ENCODE measurements around the gene TECTB.

DNA sequence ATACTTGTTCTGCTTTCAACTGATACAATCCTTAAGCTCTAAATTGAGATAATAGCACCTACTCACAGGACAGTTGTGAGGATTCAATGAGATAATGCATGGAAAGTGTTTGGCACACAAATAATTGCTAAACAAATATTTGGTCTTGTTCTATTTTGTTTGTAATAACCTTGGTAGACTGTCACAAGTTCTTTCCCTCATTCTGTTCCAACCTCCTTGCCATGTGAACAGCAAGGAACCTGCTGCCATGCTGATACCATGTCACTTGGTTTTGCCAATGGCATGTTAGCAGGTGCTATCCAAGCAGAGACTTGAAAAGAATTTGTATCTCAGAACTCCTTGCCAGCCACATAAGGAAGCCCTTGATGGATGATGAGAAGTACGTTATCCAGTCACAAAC, 24.8 kb upstream of the TECTB start:
- TF ChIP-seq JUND (IDR thresholded peaks at IDR 0.05) (no peak), CBX3 (IDR thresholded peaks at IDR 0.05; ENCODE audit: low read depth) (no peak), POLR2AphosphoS5 (IDR thresholded peaks at IDR 0.05; ENCODE audit: low read depth, low read length) (no peak), ELF1 (IDR thresholded peaks at IDR 0.05; ENCODE audit: borderline replicate concordance, low read depth) (no peak), ZFX (IDR thresholded peaks at IDR 0.05) (no peak), POLR2A (IDR thresholded peaks at IDR 0.05; ENCODE audit: borderline replicate concordance, extremely low read depth, insufficient read depth, insufficient read length) (no peak), EZH2phosphoT487 (IDR thresholded peaks at IDR 0.05; ENCODE audit: borderline replicate concordance) (no peak)
- TF ChIP-seq, protein P1, sequence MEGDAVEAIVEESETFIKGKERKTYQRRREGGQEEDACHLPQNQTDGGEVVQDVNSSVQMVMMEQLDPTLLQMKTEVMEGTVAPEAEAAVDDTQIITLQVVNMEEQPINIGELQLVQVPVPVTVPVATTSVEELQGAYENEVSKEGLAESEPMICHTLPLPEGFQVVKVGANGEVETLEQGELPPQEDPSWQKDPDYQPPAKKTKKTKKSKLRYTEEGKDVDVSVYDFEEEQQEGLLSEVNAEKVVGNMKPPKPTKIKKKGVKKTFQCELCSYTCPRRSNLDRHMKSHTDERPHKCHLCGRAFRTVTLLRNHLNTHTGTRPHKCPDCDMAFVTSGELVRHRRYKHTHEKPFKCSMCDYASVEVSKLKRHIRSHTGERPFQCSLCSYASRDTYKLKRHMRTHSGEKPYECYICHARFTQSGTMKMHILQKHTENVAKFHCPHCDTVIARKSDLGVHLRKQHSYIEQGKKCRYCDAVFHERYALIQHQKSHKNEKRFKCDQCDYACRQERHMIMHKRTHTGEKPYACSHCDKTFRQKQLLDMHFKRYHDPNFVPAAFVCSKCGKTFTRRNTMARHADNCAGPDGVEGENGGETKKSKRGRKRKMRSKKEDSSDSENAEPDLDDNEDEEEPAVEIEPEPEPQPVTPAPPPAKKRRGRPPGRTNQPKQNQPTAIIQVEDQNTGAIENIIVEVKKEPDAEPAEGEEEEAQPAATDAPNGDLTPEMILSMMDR (IDR thresholded peaks at IDR 0.05 in 2 of 3, conservative IDR thresholded peaks at IDR 0.05 in 1 of 3; ENCODE audit: borderline replicate concordance in 1 of 3, insufficient read depth in 1 of 3, low read depth in 2 of 3, low read length in 2 of 3): no peak

All from HCT116 (cell line).